GM10266 (cell line): ENCODE measurements around the gene PHACTR4.

Experiments
- DNase-seq: peaks from one replicate; pipeline ENCODE4 v3.0.0; 2012; ENCODE audit errors: extremely low spot score
- CTCF ChIP-seq: IDR thresholded peaks from 2 replicates; pipeline ENCODE4 v1.5.1; 2012; ENCODE audit warnings: mild to moderate bottlenecking, low read depth; ENCODE audit not compliant: control insufficient read depth, insufficient read depth; ENCODE audit errors: missing control alignments

Gene PHACTR4

GRCh38 chr1:28505406-28506187 is 136.1 kb downstream of the PHACTR4 start, which contains the start of gene RCC1:
Gene RCC1 (plus strand): TSS chr1:28506043. CDS start chr1:28529867, 23,824 bp downstream.
- peak; percentile 93 for DNase-seq
- no peak for TF ChIP-seq CTCF

GRCh38 chr1:28506907-28507246 is 137.3 kb downstream of the PHACTR4 start:
- no peak for DNase-seq
- no peak for TF ChIP-seq CTCF

GRCh38 chr1:28507247-28507645 is 137.7 kb downstream of the PHACTR4 start:
- no peak for TF ChIP-seq CTCF
- no peak for DNase-seq

- no peak for DNase-seq
- no peak for TF ChIP-seq CTCF
Observed at GRCh38 chr1:28507646-28508434, 138.3 kb downstream of the PHACTR4 start.

- no peak for TF ChIP-seq CTCF
- no peak for DNase-seq
Observed at GRCh38 chr1:28508435-28508754, 138.9 kb downstream of the PHACTR4 start.

GRCh38 chr1:28509705-28510272 is 140.2 kb downstream of the PHACTR4 start:
- no peak for DNase-seq
- no peak for TF ChIP-seq CTCF
